GM18870 (cell line): ENCODE measurements around the gene FKBP4.
A peak's percentile ranks its signal among the peaks of the same experiment; 100 is the strongest.
"Not testable (repeated sequence)": the region's sequence is repeated elsewhere in the genome, so short reads cannot be mapped to it uniquely, and the experiment has no call there.

Experiments used
- ATAC-seq: cut with Tn5 transposase; IDR thresholded peaks from one replicate; pipeline ENCODE4 v1.9.1; 2021; ENCODE audit warnings: moderate library complexity; ENCODE audit not compliant: unreplicated experiment

FKBP4 gene, protein sequence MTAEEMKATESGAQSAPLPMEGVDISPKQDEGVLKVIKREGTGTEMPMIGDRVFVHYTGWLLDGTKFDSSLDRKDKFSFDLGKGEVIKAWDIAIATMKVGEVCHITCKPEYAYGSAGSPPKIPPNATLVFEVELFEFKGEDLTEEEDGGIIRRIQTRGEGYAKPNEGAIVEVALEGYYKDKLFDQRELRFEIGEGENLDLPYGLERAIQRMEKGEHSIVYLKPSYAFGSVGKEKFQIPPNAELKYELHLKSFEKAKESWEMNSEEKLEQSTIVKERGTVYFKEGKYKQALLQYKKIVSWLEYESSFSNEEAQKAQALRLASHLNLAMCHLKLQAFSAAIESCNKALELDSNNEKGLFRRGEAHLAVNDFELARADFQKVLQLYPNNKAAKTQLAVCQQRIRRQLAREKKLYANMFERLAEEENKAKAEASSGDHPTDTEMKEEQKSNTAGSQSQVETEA

DNA sequence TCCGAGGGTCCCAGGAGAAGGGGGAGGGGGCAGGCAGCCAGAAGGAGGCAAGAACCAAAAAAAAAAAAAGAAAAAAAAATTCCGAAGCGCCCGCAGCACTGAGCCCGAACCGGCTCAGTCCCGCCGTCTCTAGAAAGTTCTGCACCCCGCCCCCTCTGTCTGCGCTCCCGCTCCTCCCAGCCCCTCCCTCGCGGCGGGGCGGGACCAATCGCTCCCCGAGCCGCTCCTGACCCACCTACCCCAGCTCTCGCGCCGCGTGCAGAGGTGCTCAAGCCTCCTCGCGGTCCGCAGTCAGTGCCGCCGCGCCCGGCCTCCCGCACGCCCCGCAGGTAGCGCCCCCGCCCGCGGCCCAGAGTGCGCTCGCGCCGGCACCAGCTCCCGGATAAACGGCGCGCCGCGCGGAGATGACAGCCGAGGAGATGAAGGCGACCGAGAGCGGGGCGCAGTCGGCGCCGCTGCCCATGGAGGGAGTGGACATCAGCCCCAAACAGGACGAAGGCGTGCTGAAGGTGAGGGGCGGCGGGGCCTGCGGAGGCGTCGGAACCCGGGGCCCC, at the start of gene FKBP4:
Gene FKBP4 (plus strand): TSS at position 235 of the 554 bp plus-strand sequence. CDS start 170 bp downstream, at position 405.
- peak; percentile 57 for ATAC-seq

- ATAC-seq, result no peak
Observed at GRCh38 chr12:2745655-2746054, 49.1 kb upstream of the FKBP4 start.

DNA sequence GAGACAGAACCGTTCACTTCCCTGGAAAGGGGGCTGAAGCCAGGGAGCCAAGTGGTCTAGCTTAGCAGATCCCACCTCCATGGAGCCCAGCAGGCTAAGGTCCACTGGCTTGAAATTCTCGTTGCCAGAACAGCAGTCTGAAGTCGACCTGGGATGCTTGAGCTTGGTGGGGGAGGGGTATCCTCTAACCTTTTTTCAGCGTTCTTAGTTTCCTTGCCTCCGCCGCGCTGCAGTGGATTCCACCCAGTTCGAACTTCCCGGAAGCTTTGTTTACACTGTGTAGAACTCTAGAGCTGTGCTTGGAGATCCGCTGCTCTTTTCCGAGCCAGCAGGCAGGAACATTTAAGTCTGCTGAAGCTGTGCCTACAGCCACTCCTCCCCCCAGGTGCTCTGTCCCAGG, 45.2 kb upstream of the FKBP4 start:
- no peak for ATAC-seq

GRCh38 chr12:2750185-2750584, 44.6 kb upstream of the FKBP4 start:
- no peak for ATAC-seq

GRCh38 chr12:2751230-2751629, 43.5 kb upstream of the FKBP4 start:
- no peak for ATAC-seq

DNA sequence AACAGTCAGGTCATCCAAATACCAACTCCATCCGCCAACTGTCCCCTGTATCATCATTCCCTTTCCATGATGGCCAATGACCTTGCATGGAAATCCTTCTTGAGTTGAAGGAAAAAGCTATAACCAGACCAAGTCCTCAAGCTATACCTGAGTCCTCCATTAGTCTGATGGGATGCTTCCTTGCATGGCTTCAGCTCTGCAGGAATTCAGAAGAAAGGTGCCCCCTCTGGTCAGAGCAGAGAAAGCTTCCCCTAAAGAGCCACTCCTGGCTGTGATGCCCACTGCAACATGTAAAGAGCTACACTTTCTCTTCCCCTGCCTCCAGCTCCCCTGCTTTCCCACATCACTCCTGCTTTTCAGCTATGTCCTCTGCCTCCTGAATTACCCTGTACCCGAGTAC, 43.1 kb upstream of the FKBP4 start:
- no peak for ATAC-seq

DNA sequence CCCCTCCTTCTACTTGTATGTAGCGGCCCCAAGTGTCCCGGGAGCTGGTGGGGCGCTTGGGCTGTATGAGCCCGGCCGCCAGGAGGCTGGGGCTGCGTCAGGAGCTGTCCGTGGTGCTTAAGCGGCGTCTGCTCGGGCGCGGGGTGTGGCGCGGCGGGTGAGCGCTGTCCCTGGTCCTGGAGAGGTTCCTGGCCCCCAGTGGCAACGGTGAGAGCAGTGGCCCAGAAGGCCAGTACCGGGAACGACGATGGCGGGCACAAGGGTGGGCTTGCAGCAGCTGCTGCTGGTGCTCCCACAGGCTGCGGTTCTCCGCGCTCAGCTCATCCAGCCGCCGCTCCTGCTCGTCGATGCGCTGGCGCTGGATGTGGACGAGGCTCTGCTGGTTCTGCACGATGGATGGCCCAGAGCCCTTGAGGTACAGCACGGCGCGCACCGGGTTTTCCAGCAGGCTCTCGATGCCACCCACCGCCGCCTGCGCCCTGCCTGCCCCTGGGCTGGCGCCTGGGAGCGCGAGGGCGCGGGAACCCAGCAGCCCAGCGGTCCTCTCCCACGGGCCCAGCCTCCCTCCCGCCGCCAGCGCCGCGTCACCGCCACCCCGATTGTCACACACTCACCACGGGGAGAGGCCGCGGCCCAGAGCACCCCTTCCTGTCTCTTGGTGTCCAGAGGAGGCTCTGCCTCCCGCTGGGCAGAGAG, 41.9 kb upstream of the FKBP4 start:
- ATAC-seq, result no peak

DNA sequence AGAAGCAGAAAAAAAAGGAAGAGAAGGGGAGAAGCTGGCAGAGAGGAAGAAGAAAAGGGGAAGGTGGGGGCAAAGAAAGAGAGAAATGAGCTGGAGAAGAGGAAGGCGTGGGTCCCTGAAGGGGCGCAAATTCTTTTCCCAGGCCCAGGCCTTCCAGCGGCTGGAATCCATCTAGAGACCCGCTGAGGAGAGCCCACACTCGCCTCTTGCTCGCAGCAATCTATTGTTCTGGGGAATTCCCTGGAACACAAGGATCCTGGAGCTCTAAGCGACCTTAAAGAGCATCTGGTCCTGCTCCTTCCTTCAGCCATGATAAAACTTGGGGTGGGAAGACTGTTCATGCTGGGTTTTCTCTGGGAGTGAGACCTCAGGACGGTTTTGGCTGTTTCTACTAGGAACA, 41.2 kb upstream of the FKBP4 start:
- no peak for ATAC-seq

- ATAC-seq, result no peak
Observed at GRCh38 chr12:2754208-2754607, 40.6 kb upstream of the FKBP4 start.

- ATAC-seq, result no peak
Observed at GRCh38 chr12:2756756-2757155, 38.0 kb upstream of the FKBP4 start.

DNA sequence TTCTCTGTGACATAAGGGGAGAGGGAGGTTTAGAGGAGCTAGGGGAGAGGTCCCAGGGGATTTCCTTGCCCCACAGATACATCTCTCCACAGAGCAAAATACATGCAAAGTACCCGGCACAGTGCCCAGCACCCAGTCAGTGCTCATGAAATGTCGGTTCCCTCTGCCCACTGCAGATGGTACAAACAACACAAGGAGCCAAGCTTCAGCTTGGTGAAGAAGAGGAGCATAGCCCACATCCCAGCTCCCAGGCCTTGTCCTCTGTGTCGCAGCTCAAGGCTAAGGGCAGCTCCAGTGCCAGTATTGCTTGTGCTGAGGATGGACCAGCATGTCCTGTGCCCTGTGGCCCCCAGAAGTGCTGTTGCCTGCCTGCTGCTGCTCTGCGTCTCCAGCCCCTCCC, 35.0 kb upstream of the FKBP4 start:
- no peak for ATAC-seq

DNA sequence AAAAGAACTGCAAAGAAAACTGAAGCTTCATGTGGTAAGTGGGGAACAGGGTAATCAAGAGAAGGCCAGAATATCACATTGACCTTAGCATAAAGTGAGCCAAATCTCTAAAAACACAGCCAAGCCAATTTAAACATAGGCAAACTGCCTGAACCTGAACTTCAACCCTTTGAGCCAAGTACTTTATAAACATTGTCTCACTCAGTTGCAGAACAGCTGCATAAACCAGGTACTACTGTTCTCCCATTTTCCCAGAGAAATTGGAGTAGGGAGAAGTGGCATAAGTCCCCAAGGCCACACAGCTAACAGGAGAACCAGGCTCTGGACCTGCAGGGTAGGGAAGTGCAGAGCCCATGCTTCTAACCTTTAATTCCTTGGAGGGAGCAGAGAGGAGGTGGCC, 30.4 kb upstream of the FKBP4 start:
- no peak for ATAC-seq

DNA sequence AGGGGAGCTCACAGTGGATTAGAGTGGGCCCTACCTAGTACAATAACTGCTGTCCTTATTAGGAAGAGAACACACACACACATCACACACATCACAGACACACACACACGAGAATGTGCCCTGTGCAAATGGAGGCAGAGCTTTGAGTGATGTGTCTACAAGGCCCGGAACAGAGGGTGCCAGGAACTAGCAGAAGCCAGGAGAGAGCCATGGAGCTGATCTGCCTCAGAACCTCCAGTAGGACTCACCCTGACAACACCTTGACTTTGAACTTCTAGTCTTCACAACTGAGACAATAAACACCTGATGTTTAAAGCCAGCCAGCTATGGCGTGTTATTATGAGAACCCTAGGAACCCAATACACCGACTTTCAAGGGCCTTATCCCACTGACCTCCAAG, 29.7 kb upstream of the FKBP4 start:
- ATAC-seq, result no peak

GRCh38 chr12:2765608-2766007, 29.2 kb upstream of the FKBP4 start:
- ATAC-seq, result no peak

GRCh38 chr12:2768224-2768961, 26.4 kb upstream of the FKBP4 start:
- ATAC-seq, result no peak

DNA sequence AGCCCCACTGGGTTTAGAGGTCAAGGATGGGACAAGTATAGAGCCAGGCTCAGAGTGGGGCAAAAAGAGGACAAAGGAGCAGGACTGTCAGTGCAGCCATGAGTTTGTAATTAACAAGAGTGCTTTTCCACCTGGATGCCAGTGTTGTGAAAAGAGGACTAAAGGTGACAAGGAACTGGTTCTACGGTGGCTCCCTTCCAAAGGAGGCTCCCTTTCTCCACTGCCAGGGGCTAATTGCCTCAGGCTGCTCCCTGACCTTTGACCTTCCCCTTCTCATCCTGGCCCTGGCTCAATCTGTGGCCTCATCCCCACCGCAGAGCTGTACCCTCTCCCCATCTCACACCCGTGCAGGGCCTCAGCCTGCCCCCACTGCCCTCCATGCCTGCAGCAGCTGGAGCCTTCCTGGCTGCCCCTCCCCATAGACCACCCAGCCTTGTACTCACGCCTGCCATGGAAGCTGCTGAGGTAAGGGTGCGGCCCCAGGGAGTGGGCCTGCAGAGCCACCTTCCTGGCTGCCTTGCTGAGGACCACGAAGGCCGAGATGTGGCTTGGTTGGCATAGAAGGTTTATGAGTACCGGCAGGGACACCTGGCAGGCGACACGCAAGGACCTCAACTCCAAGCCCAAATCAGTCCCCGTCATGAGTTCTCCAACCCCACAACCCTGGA, 24.8 kb upstream of the FKBP4 start:
- no peak for ATAC-seq

DNA sequence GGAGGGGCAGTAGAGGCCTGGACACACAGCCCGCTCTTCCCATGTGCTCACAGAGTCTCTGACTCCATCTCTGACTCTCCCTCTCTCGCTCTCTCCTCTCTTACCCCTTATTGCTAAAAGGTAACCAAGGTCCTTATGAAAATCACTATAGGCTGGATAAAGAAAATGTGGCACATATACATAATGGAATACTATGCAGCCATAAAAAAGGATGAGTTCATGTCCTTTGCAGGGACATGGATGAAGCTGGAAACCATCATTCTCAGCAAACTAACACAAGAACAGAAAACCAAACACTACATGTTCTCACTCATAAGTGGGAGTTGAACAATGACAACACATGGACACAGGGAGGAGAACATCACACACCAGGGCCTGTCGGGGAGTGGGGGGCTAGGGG, 24.2 kb upstream of the FKBP4 start:
- not testable (repeated sequence) for ATAC-seq

- no peak for ATAC-seq
Observed at GRCh38 chr12:2772370-2772769, 22.4 kb upstream of the FKBP4 start.

GRCh38 chr12:2773199-2773875, 21.4 kb upstream of the FKBP4 start:
- ATAC-seq, result no peak

GRCh38 chr12:2775431-2775830, 19.3 kb upstream of the FKBP4 start:
- ATAC-seq, result no peak
